Measurements from ENCODE around the gene RAP1A.

Gene RAP1A

DNA sequence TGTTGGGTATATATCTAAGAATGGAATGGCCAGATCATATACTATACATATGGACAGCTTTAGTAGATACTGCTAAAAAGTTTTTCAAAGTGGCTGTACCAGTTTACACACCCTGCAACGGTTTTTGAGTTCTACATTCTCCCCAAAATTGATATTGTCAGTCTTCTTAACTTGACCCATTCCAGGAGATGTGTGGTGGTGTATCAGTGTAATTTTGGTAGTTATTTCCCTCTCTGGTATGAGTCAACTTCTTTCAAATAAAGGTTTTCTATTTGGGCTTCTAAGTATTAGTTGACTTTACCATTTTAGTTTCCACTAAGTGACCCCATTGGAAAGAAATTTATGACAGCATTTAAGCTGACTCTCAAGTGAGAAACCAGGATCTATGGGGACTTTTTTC, 90.4 kb downstream of the RAP1A start:
- DNase-seq (ENCODE audit: low read depth in 3 of 3, low spot score in 1 of 3), result no peak

GRCh38 chr1:111716333-111716732, 96.7 kb downstream of the RAP1A start:
- no peak for DNase-seq (ENCODE audit: low read depth in 3 of 3, low spot score in 1 of 3)

GRCh38 chr1:111717450-111717849, 97.9 kb downstream of the RAP1A start:
- DNase-seq (ENCODE audit: low read depth in 3 of 3, low spot score in 1 of 3), result no peak

- DNase-seq (ENCODE audit: low read depth in 3 of 3, low spot score in 1 of 3), result no peak
Measured at GRCh38 chr1:111719135-111719534, 99.5 kb downstream of the RAP1A start.

- DNase-seq (ENCODE audit: low read depth in 3 of 3, low spot score in 1 of 3), result no peak
Measured at GRCh38 chr1:111719674-111720132, 100.1 kb downstream of the RAP1A start.

DNA sequence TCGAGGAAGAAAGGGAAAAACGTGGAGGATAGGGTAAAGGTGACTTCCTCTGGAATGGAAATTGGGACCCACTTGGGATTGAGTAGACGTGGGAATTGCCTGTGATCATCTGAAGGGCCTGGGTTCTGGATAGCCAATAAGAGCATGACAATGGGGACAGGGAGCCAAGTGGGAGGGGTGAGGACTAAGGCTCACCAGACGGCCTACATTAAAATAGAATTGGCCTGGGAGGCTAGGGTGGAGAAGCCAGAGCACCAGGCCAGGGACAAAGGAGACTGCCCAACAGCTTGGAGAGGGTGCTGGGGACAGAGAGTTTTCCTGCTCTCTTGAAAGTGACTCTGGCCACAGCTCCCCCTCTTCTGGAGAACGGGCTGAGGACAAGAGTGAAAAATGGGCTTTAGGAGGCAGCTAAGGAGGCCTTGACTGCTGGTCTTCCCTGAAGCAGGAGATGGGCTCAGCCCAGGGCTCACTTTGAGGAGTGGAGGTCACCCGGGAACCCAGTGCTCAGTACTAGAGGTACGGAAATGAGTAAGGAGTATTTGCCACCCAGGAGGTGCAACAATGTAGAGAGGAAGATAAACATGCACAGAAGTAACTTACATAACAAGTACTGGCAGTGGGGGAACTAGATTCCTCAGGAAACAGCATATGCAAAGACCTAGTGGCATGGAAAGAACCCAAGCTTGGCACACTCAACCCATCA, 100.8 kb downstream of the RAP1A start:
- DNase-seq (ENCODE audit: low read depth in 3 of 3, low spot score in 1 of 3), result no peak

DNA sequence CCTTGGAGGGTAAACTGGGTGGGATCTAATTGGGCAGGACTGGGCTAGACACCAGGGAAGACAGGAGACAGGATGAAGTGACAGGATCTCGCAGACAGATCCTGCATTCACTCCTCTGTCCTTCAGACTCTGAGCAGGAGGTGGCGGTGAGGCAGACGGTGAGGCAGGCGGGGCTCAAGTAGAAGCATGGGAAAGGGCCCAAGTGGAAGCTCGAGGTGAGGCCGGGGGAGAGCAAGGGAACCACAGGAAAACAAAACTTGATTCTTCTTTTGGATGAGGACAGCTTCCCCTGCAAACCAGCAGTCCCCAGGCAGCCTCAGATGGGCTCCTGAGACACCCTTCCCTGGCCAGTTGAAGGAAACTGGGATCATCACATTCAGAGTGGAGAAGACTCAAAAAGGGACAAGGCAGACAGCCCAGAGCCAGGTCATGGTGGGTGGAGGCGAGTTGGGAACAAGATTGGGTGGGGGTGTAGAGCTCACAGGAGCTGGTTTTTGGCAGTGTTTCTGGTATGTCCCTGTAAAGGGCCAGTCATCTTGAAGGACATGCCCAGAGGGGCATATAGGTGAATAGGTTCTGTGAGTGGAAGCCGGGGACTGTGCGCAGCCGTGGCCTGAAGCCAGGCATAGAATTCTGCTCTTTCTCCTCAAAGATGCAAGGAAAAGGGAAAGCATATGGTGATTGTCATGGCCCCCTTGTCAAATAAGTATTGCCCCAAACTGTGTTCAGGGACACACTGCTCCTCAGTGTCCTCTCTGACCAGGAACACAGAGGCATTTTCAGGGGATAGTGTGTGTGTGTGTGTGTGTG, 101.6 kb downstream of the RAP1A start:
- DNase-seq (ENCODE audit: low read depth in 3 of 3, low spot score in 1 of 3), result no peak

DNA sequence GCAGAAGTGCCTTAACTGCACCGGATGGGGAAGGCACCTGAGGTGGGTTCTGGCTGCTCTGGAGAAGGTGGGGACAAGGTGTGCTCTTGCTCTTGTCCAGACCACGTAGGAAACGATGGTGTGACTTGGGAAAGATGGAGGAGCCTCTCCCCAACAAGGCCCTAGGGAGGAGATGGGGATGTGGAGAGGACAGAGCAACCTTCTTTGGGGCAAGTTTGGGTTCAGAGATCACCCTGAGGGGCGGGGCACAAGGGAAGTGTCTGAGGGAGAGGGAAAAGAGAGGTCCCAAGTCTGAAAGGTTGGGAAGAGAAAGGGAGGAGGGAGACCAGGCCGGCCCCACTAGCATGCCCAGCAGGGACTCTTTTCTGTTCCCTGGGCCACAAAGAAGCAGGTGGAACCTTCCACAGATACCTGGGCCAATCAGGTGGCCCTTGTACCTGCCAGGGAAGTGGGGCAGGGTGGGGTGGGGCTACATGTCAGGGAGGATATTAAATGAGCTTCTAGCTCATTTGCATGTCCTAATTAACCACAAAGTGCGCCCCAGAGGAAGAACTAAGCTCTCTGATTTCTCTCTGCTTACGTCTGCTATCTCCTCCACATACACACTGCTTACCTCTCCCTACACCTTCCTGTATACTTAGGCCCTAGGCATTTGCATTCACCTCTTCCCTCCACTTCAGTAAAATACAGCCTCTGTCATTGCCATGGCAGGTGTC, 103.7 kb downstream of the RAP1A start:
- DNase-seq (ENCODE audit: low read depth in 3 of 3, low spot score in 1 of 3), result no peak

- DNase-seq (ENCODE audit: low read depth in 3 of 3, low spot score in 1 of 3), result no peak
Measured at GRCh38 chr1:111723871-111724270, 104.3 kb downstream of the RAP1A start.

- no peak for DNase-seq (ENCODE audit: low read depth in 3 of 3, low spot score in 1 of 3)
Measured at GRCh38 chr1:111725192-111725591, 105.6 kb downstream of the RAP1A start.

DNA sequence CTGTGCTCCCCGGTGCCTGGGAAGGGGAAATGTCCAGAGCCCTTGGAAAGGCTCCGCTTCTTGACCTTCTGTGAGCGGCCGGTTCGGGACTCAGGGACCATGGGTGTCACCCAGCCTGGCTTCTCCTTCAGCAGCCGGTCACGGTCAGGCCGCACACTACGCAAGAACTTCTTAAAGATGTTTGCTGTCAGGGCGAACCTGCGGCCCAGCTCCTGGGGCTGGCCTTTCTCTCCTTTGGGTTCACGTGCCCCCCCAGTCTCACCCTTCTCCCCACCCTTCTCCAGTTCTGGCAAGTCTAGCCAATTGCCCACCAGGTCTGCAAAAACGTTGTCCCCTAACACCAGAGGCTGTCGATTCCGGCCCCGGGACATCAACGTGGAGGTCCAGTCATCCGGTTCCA, 107.5 kb downstream of the RAP1A start:
- DNase-seq (ENCODE audit: low read depth in 3 of 3, low spot score in 1 of 3), result no peak

DNA sequence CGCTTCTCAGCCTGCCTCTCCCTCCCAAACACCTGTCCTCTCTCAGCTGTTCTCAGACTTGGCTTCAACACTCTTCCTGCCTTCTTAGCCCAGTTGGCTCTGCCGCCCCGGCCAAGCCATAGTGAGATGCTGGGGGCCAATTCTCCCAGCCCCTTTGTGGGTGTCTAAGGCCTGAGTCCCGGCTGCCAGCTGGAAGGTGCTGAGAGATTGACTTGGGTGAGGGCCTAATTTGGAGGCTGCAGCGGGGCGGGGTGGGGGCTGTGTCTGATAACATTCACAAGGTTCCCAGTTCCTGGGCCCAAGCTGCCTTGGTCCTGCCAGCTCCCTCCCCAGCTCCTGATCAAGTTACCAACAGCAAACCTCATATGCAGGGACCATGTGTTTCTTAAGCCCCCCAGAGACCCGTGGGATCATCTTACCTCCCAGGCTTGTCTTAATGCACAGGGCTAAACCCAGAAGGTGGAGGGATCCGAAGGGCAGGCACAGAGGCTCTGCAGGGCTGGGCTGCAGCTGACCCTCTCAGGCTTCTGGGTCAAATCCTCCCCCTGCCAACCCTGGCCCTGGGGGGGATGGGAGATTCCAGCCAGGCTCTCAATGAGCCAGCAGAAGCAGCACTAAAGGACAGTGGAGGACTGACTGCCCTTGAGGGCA, 109.8 kb downstream of the RAP1A start:
- no peak for DNase-seq (ENCODE audit: low read depth in 3 of 3, low spot score in 1 of 3)

- DNase-seq (ENCODE audit: low read depth in 3 of 3, low spot score in 1 of 3), result no peak
Measured at GRCh38 chr1:111729946-111730681, 110.5 kb downstream of the RAP1A start.

DNA sequence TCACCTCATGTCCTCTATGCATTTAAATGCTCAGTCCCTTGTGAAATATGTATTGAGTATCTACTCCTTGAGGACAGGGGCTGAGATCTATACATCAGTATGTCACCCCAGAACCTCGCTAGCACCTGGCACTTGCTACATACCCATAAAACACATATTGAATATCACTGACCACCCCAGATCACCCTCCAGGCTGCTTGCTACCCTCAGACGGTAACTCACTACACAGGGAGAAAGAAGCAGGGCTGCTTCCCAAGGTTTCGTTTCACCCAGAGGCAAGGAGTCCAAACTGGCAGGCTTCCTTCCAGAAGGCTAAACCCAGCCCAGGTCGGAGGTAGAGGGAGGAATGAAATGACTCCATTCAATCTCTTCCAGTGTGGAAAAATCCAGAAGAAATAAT, 111.1 kb downstream of the RAP1A start:
- DNase-seq (ENCODE audit: low read depth in 3 of 3, low spot score in 1 of 3), result no peak

DNA sequence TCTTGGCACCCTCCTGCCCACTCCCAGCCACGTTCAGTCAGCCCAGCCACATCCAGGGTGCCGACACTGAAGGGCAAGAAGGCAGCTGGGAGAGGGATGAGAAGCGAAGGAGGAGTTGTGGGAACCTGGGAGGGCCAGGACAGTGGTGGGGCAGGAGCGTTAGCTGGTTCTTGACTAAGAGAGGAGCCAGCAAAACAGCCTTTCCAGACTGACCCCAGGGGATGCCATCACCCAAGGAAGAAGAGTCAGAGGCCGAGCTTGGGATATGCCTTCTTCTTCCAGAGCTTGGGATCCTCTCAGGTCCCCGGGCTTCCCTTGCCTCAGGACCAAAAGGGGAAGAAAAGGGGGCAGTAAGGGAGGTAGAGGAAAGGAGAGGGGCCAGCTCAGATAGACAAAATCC, 112.4 kb downstream of the RAP1A start:
- DNase-seq (ENCODE audit: low read depth in 3 of 3, low spot score in 1 of 3), result no peak

DNA sequence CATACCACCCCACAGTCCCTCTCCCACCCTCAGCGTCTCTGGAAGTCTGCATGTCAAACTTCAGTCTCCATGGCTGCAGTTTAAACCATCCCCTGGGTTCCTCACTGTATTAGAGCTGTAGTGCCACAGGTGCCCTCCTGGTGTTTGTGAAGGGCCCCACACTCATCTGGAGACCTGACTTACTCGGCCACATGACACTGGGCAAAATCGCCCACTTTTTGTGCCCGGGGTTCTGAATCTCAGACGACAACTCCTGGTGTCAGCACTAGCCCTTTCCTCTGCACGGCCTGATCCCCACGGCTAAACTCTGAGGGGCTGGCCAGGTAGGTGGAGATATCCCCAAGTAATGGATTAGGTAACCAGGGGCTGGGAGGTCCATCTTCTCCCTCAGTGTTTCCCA, 113.1 kb downstream of the RAP1A start:
- no peak for DNase-seq (ENCODE audit: low read depth in 3 of 3, low spot score in 1 of 3)

- no peak for DNase-seq (ENCODE audit: low read depth in 3 of 3, low spot score in 1 of 3)
Measured at GRCh38 chr1:111733183-111733991, 113.8 kb downstream of the RAP1A start.

- no peak for DNase-seq (ENCODE audit: low read depth in 3 of 3, low spot score in 1 of 3)
Measured at GRCh38 chr1:111733992-111734341, 114.4 kb downstream of the RAP1A start.

- DNase-seq (ENCODE audit: low read depth in 3 of 3, low spot score in 1 of 3), result no peak
Measured at GRCh38 chr1:111734426-111734825, 114.8 kb downstream of the RAP1A start.

DNA sequence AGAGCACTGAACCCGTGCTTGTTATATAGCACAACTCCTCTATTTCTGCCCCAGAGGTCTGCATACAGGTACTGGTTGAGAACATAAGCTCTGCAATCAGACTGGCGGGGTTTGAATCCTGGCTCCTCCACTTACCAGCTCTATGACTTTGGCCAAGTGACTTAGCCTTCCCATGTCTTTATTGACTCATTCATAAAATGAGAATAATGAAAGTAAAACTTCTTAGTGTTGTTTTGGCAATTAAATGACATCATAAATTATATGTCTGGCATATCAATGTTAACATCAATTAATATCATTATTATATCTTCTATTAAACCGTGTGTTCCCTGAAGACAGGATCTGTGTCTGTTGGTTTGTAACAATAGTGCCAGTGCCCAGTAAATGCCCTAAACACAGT, 115.3 kb downstream of the RAP1A start:
- DNase-seq (ENCODE audit: low read depth in 3 of 3, low spot score in 1 of 3), result no peak

Data from stimulated activated CD4-positive, alpha-beta T cell treated with anti-CD3 and anti-CD28 coated beads, TNF-alpha, amount 100 ng/mL, for 1 hour (primary cell).